Activated CD8-positive, alpha-beta memory T cell treated with anti-CD3 and anti-CD28 coated beads, Interleukin-2, amount 50 U/mL, for 1 hour (primary cell): ENCODE data around the gene MBOAT2.

ENCODE experiments used
- DNase-seq: peaks from one replicate; pipeline ENCODE4 v3.0.0-alpha.2; 2020; ENCODE audit errors: extremely low read depth

The MBOAT2 gene

GRCh38 chr2:9017411-9017810 lies 13.9 kb upstream of the MBOAT2 start:
- DNase-seq: no peak

DNA sequence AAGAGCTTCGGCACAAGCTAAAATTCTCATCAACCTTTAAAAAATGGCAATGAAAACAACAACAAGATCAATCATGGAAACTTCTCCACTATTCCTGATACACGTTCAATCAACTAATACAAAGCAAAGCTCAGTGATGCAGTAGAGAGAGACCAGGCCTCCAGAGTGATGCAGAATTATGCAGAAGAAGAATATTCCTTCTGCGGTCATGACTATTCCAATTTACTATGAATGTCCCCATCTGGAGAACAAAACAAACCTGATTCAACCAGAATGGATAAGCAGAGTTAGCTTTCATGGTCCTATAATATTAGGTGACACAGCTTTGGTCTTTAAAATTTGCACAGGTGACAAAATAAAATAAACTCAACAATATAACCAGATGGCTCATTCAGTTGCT lies 12.5 kb upstream of the MBOAT2 start:
- no peak for DNase-seq

DNA sequence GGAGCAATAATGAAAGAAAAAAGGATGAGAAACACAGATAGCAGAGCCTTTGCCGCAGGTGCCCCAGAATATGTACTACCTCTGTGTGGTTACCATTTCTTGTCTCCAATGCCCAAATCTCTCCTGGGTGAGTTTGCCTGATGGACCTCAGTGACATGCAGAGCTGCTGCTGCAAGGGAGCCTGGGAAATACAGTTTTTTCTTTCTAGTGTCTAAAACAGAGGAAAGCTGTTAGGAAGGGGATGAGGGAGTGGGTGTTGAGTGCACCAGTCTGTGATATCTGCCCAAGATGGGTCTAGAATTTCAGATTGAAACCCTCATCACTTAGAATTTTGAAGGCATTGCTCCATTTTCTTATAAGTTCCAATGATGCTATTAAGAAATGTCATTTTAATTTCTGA lies 9.9 kb upstream of the MBOAT2 start:
- DNase-seq: no peak

GRCh38 chr2:9010866-9011265 lies 7.4 kb upstream of the MBOAT2 start:
- no peak for DNase-seq

DNA sequence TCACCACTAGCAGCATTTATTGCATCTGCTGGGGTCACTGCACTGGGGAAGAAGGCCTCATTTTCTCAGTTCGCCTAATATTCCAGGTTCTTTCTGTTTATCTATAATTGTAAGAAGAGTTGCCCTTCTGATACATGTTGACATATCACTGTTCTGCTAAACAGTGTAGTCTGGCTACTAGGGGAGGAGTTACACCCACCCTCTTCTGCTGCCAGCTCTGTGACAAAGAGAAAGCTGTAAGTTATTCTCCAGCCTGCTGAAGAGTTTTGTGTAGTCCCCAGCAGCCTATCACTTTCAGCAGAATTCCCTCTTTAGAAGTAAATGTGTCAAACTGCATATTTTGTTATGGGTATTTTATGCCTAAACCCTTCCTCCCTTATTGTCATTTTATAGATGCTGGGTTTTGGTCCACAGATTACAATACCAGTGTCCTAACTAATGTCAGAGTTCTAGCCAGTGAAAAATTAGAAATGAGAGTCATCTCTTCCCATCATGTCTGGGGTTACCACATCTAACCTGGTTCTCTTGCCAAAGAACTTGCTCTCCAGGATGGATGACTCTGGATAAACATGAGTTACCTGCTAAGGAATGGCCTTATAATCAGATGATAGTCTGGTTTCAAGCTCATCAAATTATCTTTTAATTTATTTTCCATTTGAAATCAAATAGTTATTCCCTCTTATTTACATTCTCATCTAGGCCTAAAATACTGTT lies 5.6 kb upstream of the MBOAT2 start:
- DNase-seq: no peak

DNA sequence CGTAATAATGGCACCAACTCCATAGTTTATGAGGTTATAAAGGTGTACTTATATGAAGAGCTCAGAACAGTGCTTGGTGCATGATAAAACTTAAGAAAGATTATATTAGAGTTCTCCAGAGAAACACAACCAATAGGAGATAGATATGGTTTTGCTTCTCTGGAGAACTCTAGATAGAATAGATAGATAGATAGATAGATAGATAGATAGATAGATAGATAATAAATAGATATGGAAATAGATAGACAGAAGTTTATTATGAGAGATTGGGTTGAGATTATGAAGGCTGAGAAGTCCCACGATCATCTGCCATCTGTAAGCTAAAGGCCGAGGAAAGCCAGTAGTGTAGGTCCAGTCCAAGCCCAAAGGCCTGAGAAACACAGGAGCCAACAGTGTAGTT lies 2.9 kb upstream of the MBOAT2 start:
- DNase-seq: no peak

DNA sequence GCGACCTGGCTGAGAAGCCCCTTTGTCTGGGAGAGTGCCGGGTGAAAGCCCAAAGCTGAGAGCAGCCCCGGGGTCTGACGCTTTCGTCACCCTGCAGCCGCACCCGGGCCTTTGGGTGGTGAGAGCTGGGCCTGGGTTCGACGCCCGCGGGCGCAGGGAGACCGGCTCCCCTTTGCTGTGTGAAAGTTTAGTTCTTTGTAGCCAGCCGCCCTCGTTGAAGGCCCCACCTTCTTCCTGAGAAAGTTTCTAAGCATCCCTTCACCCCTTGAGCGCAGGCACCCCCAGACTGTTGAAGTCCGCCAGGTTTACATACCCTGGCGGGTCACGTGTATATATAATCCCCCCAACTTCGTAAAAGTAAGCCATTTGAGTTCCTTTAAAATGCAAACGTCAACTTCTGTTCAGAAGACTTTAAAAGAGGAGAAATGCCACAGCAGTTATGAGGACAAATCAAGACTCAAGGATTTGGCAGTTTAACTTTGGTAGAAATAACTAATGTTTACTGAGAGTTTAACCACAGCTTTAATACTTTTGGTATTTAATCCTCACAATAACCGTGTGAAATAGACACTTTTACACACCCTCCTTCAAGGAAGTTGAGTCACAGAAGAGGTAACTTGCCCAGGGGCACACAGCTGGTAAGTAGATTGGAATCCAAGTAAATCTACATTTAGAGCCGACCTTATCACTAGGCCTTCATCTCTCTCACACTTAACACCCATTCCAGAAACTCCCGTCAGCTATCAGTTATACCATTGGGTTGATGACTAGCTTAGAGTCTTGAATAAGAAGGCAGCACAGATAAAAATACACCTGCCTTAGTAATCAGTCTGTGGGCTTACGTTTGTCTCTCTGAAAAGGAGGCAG lies 1.1 kb upstream of the MBOAT2 start:
- no peak for DNase-seq

DNA sequence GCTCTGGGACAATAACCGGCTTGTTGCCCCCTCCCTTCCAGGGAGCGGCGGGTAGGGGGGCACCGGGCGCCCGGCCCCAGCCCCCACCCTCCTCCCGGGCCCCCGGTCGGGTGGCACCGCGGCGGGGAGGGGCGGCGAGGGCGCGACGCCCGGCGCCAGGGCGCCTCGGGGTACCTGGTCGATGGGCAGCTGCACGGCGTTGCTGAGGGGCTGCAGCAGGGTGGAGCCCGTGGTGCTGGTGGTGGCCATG lies 193 bp downstream of the MBOAT2 start:
- no peak for DNase-seq

- no peak for DNase-seq
These were observed 683 bp downstream of the MBOAT2 start for GRCh38 chr2:9002637-9003365.

DNA sequence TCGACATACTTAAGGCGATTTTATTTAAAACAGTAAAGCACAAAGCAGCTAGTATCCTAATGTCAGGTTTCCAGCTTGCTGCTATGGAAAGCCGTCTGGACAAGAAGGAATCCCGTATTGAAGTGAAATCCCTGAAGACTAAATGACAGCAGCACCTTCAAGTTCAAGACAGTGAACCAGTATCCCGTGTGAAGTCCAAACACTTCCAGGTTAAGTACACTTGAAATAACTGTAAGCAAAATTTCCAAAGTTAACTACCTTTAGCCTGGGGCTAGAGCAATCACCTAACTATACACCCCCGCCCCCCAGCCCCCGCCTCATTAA lies 1.2 kb downstream of the MBOAT2 start:
- no peak for DNase-seq

DNA sequence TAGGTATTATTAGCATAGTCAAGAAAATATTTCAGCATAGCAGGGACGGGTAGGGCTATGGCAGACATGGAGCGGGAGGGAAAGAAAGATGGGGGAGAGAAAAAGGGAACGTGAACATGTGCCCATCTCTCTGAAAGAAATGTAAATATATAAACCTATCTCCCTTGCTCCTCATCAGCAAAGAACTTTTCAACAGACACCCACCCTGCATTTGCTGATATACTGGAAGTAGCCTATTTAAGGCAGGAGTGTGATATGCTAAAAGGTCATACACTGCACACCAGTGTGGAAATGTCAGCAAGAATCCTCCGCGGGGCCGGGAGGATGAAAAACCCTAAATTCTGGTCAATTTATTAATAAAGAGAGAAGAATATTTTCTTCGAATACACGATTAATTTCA lies 1.7 kb downstream of the MBOAT2 start:
- no peak for DNase-seq

DNA sequence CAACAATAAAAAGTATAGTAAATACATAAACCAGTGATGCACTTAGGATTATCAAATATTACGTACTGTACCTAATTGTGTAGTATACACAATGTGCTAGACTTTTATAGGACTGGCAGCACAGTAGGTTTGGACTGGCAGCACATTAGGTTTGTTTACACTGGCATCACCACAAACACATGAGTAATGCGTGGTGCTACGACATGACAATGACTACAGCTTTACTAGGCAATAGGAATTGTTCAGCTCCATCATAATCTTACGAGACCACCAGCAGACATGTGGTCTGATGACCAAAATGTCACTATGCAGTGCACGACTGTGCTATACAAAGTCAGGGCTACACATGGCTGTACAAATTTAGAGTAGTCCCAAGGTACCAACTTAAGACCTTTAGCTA lies 2.3 kb downstream of the MBOAT2 start:
- DNase-seq: no peak

GRCh38 chr2:9000442-9000841 lies 3.0 kb downstream of the MBOAT2 start:
- DNase-seq: no peak

- DNase-seq: no peak
These were observed 3.7 kb downstream of the MBOAT2 start for GRCh38 chr2:8999797-9000196.

DNA sequence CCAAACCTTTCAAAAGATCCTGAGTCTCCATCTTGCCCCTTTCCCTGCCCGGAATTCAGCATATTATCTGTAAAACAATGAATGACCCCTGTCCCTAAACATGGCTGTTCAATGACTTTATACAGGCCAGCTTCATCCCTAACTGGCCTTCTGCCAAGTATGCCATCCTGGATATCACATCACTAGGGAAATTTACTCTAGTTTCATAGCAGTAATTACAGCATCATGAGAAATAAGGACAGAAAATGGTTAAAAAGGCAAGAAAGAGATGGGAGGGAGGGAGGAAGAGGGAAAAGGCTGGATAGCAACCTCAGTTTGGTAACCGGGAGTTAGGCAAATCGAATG lies 4.4 kb downstream of the MBOAT2 start:
- DNase-seq: no peak

DNA sequence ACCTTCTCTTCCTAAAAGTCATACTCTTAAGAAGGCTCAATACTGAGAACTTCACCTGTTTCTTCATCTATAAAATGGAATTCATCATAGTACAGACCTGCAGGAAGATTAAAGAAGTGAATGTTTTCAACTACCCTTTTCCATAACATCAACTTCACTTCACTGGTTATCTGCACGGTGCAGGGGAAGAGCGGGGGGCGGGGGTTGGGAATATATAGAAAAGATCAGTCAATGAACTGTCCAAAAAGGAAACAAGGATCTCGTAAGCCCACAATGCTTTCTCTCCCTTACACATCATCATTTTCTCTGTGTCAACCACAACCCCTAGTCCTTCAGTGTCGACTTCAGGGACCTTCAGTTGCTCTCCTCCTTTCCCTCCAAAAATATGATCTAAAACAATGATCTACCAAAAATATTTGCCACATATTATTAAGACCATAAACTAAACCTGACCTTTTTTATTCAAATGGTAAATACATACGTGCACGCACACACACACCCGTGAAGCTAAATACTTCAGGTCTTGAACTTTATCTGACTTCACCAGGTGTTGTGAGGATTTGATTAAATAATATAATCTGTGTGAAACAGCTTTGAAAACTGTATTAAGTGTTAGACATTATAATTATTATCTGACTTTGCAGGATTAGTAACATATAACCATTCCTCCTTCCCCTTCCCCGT lies 4.9 kb downstream of the MBOAT2 start:
- no peak for DNase-seq

DNA sequence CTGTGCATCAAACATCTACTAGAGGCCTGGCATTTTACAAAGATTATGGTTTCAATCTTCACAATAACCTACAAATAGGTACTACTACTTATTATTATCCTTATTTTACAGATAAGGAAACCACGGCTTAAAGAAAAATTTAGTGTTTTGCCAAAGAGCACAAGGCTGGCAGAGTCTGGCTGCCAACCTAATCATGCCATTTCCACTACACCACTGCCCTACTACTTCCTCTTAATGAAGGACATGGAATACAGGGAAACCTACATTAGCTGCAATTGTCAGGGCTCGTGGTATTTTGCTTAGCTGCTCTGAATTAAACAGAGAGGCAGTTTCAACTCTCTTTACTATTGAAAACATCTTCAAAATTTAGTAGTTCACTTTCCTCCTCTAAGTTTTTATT lies 5.9 kb downstream of the MBOAT2 start:
- no peak for DNase-seq

DNA sequence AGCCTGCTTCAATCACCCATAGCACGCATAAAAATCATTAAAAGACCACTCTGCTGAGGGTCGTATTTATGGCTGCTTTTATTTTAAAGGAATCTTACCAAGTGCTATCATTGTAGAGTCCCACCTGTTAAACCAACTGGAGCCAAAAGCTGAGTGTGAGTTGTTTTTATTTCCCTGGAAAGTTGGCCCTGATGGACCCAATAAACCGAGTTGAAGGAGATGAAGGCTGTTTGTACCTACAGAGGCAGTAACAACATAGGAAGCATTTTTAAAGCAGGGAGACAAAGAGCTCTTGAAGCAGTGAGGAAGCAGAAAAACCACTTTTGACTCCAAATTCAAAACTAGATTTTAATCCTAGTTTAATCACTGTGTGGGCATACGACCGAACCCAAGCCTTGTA lies 6.4 kb downstream of the MBOAT2 start:
- DNase-seq: no peak

GRCh38 chr2:8996006-8996405 lies 7.5 kb downstream of the MBOAT2 start:
- DNase-seq: no peak

- DNase-seq: no peak
These were observed 9.1 kb downstream of the MBOAT2 start for GRCh38 chr2:8994386-8994785.

DNA sequence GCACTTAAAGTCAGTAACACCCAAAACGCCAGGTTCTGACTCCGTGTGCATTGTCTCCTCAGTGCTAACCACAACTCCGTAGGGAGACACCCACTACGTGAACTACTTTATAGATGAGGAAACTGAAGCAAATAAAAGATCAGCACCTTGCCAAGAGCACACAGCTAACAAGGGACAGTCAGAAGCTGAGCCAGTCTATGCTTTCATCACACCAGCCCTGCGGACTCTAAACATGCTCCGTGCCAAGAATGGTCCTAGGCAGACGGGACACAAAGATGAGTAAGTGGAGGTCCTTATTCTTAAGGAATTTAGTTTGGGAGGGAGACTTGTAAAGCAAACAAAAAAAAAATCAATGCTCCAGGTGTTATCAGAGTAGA lies 9.6 kb downstream of the MBOAT2 start:
- DNase-seq: no peak

DNA sequence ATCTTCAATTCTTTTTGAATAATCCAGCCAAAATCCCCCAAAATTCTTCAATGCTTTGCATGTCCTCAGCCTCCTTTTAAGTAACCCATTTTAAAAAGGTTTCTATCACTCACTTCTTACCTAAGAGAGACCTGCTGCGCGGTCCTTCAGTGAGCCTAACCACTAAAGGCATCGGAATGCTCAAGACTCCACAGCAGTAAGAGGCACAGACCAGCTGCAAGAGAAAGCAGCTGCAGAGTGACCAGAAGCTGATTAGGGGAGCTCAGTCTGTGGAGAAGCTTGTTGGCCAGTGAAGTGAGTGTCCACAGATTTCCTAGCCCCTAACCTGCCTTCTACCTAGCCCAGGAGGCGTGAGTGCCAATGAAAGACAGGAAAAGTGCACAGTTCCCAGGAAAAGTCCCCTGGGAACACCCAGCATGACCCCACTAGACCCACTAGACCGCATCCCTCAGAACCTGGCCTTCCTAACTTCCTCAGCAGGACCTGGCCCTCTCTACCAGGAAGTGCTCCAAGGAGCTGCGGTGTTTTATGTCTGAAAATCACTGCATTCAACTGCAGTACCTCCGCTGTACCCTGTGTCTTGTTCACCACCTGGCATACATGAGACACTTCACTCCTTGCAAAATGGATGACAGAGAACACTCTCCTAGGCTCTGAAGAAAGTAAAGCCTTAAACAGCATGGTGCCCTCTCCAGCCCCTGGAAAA lies 10.1 kb downstream of the MBOAT2 start:
- DNase-seq: no peak
